GM23338 (cell line): ENCODE data around the gene UBXN10.

Experiments used
- EZH2 ChIP-seq: fragments of 200-600 bp; sonication (generic); IDR thresholded peaks from one replicate; pipeline ENCODE4 v1.8.0; 2017; ENCODE audit warnings: antibody characterized with exemption, mild to moderate bottlenecking, low read depth; ENCODE audit not compliant: unreplicated experiment
- EZH2phosphoT487 ChIP-seq: fragments of 200-600 bp; sonication (generic); IDR thresholded peaks from one replicate; pipeline ENCODE4 v1.8.1; 2018; ENCODE audit warnings: antibody characterized with exemption; ENCODE audit not compliant: unreplicated experiment
- POLR2AphosphoS5 ChIP-seq: IDR thresholded peaks from 2 replicates; pipeline ENCODE4 v1.6.1; 2016; ENCODE audit warnings: antibody characterized with exemption, low read depth
- TF ChIP-seq, protein P1 (sequence below), 2 experiments: fragments of 200-600 bp in 1 of 2; sonication (generic) in 1 of 2; conservative IDR thresholded peaks; 2 replicates each; pipeline versions ENCODE4 v1.5.1 to v1.6.1; 2016 to 2017; ENCODE audit warnings: antibody characterized with exemption in 2 of 2, low read depth in 2 of 2, mild to moderate bottlenecking in 2 of 2, moderate library complexity in 1 of 2

DNA sequence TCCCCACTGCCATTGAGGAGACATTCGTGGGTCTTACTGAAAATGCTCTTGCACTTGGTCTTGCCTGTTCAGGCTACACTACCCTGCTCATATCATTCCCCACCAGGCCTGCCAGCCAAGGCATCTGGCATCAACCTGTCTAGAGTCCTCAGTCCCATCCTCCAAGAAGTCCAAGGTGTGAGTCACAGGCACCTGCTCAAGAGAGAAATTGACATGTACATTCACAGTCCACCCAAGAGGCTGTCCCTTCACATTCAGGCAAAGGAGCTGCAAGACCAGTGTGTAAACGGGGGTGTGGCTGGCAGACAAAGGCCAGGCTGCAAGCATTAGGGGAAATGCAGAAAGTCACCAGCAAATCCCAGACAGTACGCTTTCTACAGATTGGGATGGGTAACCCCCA lies 13.5 kb downstream of the UBXN10 start:
- TF ChIP-seq, protein P1, sequence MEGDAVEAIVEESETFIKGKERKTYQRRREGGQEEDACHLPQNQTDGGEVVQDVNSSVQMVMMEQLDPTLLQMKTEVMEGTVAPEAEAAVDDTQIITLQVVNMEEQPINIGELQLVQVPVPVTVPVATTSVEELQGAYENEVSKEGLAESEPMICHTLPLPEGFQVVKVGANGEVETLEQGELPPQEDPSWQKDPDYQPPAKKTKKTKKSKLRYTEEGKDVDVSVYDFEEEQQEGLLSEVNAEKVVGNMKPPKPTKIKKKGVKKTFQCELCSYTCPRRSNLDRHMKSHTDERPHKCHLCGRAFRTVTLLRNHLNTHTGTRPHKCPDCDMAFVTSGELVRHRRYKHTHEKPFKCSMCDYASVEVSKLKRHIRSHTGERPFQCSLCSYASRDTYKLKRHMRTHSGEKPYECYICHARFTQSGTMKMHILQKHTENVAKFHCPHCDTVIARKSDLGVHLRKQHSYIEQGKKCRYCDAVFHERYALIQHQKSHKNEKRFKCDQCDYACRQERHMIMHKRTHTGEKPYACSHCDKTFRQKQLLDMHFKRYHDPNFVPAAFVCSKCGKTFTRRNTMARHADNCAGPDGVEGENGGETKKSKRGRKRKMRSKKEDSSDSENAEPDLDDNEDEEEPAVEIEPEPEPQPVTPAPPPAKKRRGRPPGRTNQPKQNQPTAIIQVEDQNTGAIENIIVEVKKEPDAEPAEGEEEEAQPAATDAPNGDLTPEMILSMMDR (conservative IDR thresholded peaks at IDR 0.05; ENCODE audit: low read depth in 2 of 2) = no peak
- TF ChIP-seq EZH2phosphoT487 (no peak), POLR2AphosphoS5 (no peak), EZH2 (no peak)
